GM19351 (cell line): Measurements from ENCODE around the gene AMH.

Experiments
- ATAC-seq: cut with Tn5 transposase; IDR thresholded peaks from one replicate; pipeline ENCODE4 v1.9.1; 2021; ENCODE audit warnings: mild to moderate bottlenecking, moderate library complexity; ENCODE audit not compliant: unreplicated experiment

The AMH gene

GRCh38 chr19:2233601-2234280, 15.4 kb upstream of the AMH start:
- no peak for ATAC-seq

- no peak for ATAC-seq
These were observed 14.1 kb upstream of the AMH start for GRCh38 chr19:2234996-2235380.

- no peak for ATAC-seq
These were observed 13.6 kb upstream of the AMH start for GRCh38 chr19:2235381-2236063.

GRCh38 chr19:2236064-2236313, 13.1 kb upstream of the AMH start:
- ATAC-seq: no peak

- ATAC-seq: peak; percentile 57
These were observed 12.6 kb upstream of the AMH start, which contains the start of the genes PLEKHJ1 and SF3A2 for GRCh38 chr19:2236314-2237050. TSS of gene PLEKHJ1 (minus strand) at chr19:2236329. CDS start at chr19:2236248, 81 bp downstream. TSS of gene SF3A2 (plus strand) at chr19:2236824. CDS start at chr19:2243419, 6,595 bp downstream.

- ATAC-seq: no peak
These were observed 11.9 kb upstream of the AMH start for GRCh38 chr19:2237051-2237868.

- ATAC-seq: no peak
These were observed 11.3 kb upstream of the AMH start for GRCh38 chr19:2237869-2238153.

GRCh38 chr19:2239173-2239572, 9.9 kb upstream of the AMH start:
- no peak for ATAC-seq

- ATAC-seq: no peak
These were observed 9.1 kb upstream of the AMH start for GRCh38 chr19:2239771-2240770.

- ATAC-seq: no peak
These were observed 8.0 kb upstream of the AMH start for GRCh38 chr19:2240881-2241760.

- no peak for ATAC-seq
These were observed 7.0 kb upstream of the AMH start for GRCh38 chr19:2242092-2242537.

- no peak for ATAC-seq
These were observed 6.3 kb upstream of the AMH start for GRCh38 chr19:2242816-2243215.

GRCh38 chr19:2243274-2244124, 5.6 kb upstream of the AMH start:
- ATAC-seq: no peak

GRCh38 chr19:2244125-2244411, 5.1 kb upstream of the AMH start:
- ATAC-seq: no peak

- ATAC-seq: no peak
These were observed 4.6 kb upstream of the AMH start for GRCh38 chr19:2244486-2244885.

- no peak for ATAC-seq
These were observed 3.9 kb upstream of the AMH start for GRCh38 chr19:2245273-2245672.

GRCh38 chr19:2246014-2246620, 3.0 kb upstream of the AMH start:
- ATAC-seq: no peak

GRCh38 chr19:2246801-2247361, 2.2 kb upstream of the AMH start:
- ATAC-seq: no peak
